Measurements from ENCODE around the gene STAC3. TPM values are rescaled to one million over a fixed set of nuclear protein-coding genes. Genes with fewer than 3 reads are reported as not detected.

STAC3 gene
- total RNA-seq, 1 experiment from 2014 or later, result 0.68 TPM

- H3K27me3 ChIP-seq (replicated peaks), result no peaks in the 10 kb centered on the region
- no peaks in the 10 kb centered on the region for H3K9me3 ChIP-seq (replicated peaks)
- H3K36me3 ChIP-seq, result peaks cover 84% of the 10 kb centered on the region
- no peak overlapping the region for H3K27ac ChIP-seq
- H3K4me1 ChIP-seq (replicated peaks), result no peaks in the 10 kb centered on the region
- H3K4me3 ChIP-seq, result no peak overlapping the region
- no peak for DNase-seq (ENCODE audit: low read depth in 1 of 2, low spot score in 2 of 2)
Observed at GRCh38 chr12:57201219-57201618, 49.8 kb downstream of the STAC3 start.

GRCh38 chr12:57200497-57200896 is 50.5 kb downstream of the STAC3 start:
- Histone ChIP-seq H3K4me1 (replicated peaks) (no peaks in the 10 kb centered on the region), H3K36me3 (peaks cover 84% of the 10 kb centered on the region), H3K27ac (no peak overlapping the region), H3K4me3 (no peak overlapping the region), H3K9me3 (replicated peaks) (no peaks in the 10 kb centered on the region), H3K27me3 (replicated peaks) (no peaks in the 10 kb centered on the region)
- no peak for DNase-seq (ENCODE audit: low read depth in 1 of 2, low spot score in 2 of 2)

- no peaks in the 10 kb centered on the region for H3K27me3 ChIP-seq (replicated peaks)
- H3K4me3 ChIP-seq, result no peak overlapping the region
- H3K36me3 ChIP-seq, result peaks cover 86% of the 10 kb centered on the region
- H3K9me3 ChIP-seq (replicated peaks), result no peaks in the 10 kb centered on the region
- no peaks in the 10 kb centered on the region for H3K4me1 ChIP-seq (replicated peaks)
- H3K27ac ChIP-seq, result no peak overlapping the region
- DNase-seq (ENCODE audit: low read depth in 1 of 2, low spot score in 2 of 2), result no peak
Observed at GRCh38 chr12:57199191-57199590, 51.8 kb downstream of the STAC3 start.

- Histone ChIP-seq H3K4me3 (no peak overlapping the region), H3K36me3 (peaks cover 86% of the 10 kb centered on the region), H3K27ac (no peak overlapping the region), H3K4me1 (replicated peaks) (no peaks in the 10 kb centered on the region), H3K9me3 (replicated peaks) (no peaks in the 10 kb centered on the region), H3K27me3 (replicated peaks) (no peaks in the 10 kb centered on the region)
- no peak for DNase-seq (ENCODE audit: low read depth in 1 of 2, low spot score in 2 of 2)
Observed at GRCh38 chr12:57198329-57198728, 52.7 kb downstream of the STAC3 start.

- Histone ChIP-seq H3K9me3 (replicated peaks) (no peaks in the 10 kb centered on the region), H3K27me3 (replicated peaks) (no peaks in the 10 kb centered on the region), H3K4me3 (no peak overlapping the region), H3K4me1 (replicated peaks) (no peaks in the 10 kb centered on the region), H3K27ac (no peak overlapping the region), H3K36me3 (peaks cover 88% of the 10 kb centered on the region)
- DNase-seq (ENCODE audit: low read depth in 1 of 2, low spot score in 2 of 2), result no peak
Observed at GRCh38 chr12:57196956-57197355, 54.0 kb downstream of the STAC3 start.

- no peaks in the 10 kb centered on the region for H3K4me1 ChIP-seq (replicated peaks)
- no peaks in the 10 kb centered on the region for H3K27me3 ChIP-seq (replicated peaks)
- no peaks in the 10 kb centered on the region for H3K9me3 ChIP-seq (replicated peaks)
- no peak for DNase-seq (ENCODE audit: low read depth in 1 of 2, low spot score in 2 of 2)
- peaks cover 86% of the 10 kb centered on the region for H3K36me3 ChIP-seq
- H3K4me3 ChIP-seq, result no peak overlapping the region
- no peak overlapping the region for H3K27ac ChIP-seq
Observed at GRCh38 chr12:57196439-57196838, 54.5 kb downstream of the STAC3 start.

- no peak overlapping the region for H3K4me3 ChIP-seq
- no peaks in the 10 kb centered on the region for H3K4me1 ChIP-seq (replicated peaks)
- H3K36me3 ChIP-seq, result peaks cover 90% of the 10 kb centered on the region
- H3K9me3 ChIP-seq (replicated peaks), result no peaks in the 10 kb centered on the region
- no peaks in the 10 kb centered on the region for H3K27me3 ChIP-seq (replicated peaks)
- no peak for DNase-seq (ENCODE audit: low read depth in 1 of 2, low spot score in 2 of 2)
- H3K27ac ChIP-seq, result no peak overlapping the region
Observed at GRCh38 chr12:57195611-57196371, 55.2 kb downstream of the STAC3 start.

- no peaks in the 10 kb centered on the region for H3K4me1 ChIP-seq (replicated peaks)
- no peak overlapping the region for H3K4me3 ChIP-seq
- no peak overlapping the region for H3K27ac ChIP-seq
- peaks cover 96% of the 10 kb centered on the region for H3K36me3 ChIP-seq
- no peak for DNase-seq (ENCODE audit: low read depth in 1 of 2, low spot score in 2 of 2)
- H3K9me3 ChIP-seq (replicated peaks), result no peaks in the 10 kb centered on the region
- no peaks in the 10 kb centered on the region for H3K27me3 ChIP-seq (replicated peaks)
Observed at GRCh38 chr12:57195186-57195585, 55.8 kb downstream of the STAC3 start.

GRCh38 chr12:57194253-57194652 is 56.7 kb downstream of the STAC3 start:
- Histone ChIP-seq H3K27me3 (replicated peaks) (no peaks in the 10 kb centered on the region), H3K9me3 (replicated peaks) (no peaks in the 10 kb centered on the region), H3K36me3 (peaks cover 97% of the 10 kb centered on the region), H3K4me3 (no peak overlapping the region), H3K4me1 (replicated peaks) (no peaks in the 10 kb centered on the region), H3K27ac (no peak overlapping the region)
- DNase-seq (ENCODE audit: low read depth in 1 of 2, low spot score in 2 of 2), result no peak

- no peak for DNase-seq (ENCODE audit: low read depth in 1 of 2, low spot score in 2 of 2)
- Histone ChIP-seq H3K4me1 (replicated peaks) (no peaks in the 10 kb centered on the region), H3K27me3 (replicated peaks) (no peaks in the 10 kb centered on the region), H3K4me3 (no peak overlapping the region), H3K9me3 (replicated peaks) (no peaks in the 10 kb centered on the region), H3K27ac (no peak overlapping the region), H3K36me3 (peaks cover 95% of the 10 kb centered on the region)
Observed at GRCh38 chr12:57193706-57194245, 57.2 kb downstream of the STAC3 start.

Other genes starting within 250 kb of the STAC3 start
- 4.5 and 4.7 TPM in 2 replicates for gene ZBTB39, start 244.6 kb downstream of the STAC3 start, total RNA-seq (2014; rRNA removed; shearing (Covaris generic))
- not detected in 2 replicates for gene TAC3, start 234.7 kb downstream of the STAC3 start, total RNA-seq (2014; rRNA removed; shearing (Covaris generic))
- gene MYO1A, start 201.1 kb downstream of the STAC3 start, total RNA-seq (2014; rRNA removed; shearing (Covaris generic)), result not detected in 2 replicates
- 31.5 and 40.3 TPM in 2 replicates for gene NEMP1, start 172.4 kb downstream of the STAC3 start, total RNA-seq (2014; rRNA removed; shearing (Covaris generic))
- gene NAB2, start 162.1 kb downstream of the STAC3 start, total RNA-seq (2014; rRNA removed; shearing (Covaris generic)), result 21.6 and 22.2 TPM in 2 replicates
- 29.9 and 34.0 TPM in 2 replicates for gene STAT6, start 139.8 kb downstream of the STAC3 start, total RNA-seq (2014; rRNA removed; shearing (Covaris generic))
- 21.2 and 33.3 TPM in 2 replicates for gene LRP1, start 122.7 kb downstream of the STAC3 start, total RNA-seq (2014; rRNA removed; shearing (Covaris generic))
- not detected in 2 replicates for gene LRP1-AS, start 103.6 kb downstream of the STAC3 start, total RNA-seq (2014; rRNA removed; shearing (Covaris generic))
- gene NXPH4, start 34.4 kb downstream of the STAC3 start, total RNA-seq (2014; rRNA removed; shearing (Covaris generic)), result 0.13 TPM in 1 of 2 replicates, not detected in the other
- gene SHMT2, start 21.5 kb downstream of the STAC3 start, total RNA-seq (2014; rRNA removed; shearing (Covaris generic)), result 94.1 and 130 TPM in 2 replicates
- gene R3HDM2, start 179.9 kb upstream of the STAC3 start, total RNA-seq (2014; rRNA removed; shearing (Covaris generic)), result 14.2 and 18.4 TPM in 2 replicates
- gene INHBC, start 183.6 kb upstream of the STAC3 start, total RNA-seq (2014; rRNA removed; shearing (Covaris generic)), result 0.18 and 0.88 TPM in 2 replicates
- gene INHBE, start 204.1 kb upstream of the STAC3 start, total RNA-seq (2014; rRNA removed; shearing (Covaris generic)), result 2.2 and 2.5 TPM in 2 replicates
- gene GLI1, start 208.6 kb upstream of the STAC3 start, total RNA-seq (2014; rRNA removed; shearing (Covaris generic)), result 225 and 323 TPM in 2 replicates
- gene ARHGAP9, start 228.7 kb upstream of the STAC3 start, total RNA-seq (2014; rRNA removed; shearing (Covaris generic)), result 30.6 TPM in 2 replicates
- 3,352 and 4,750 TPM in 2 replicates for gene MARS1, start 236.9 kb upstream of the STAC3 start, total RNA-seq (2014; rRNA removed; shearing (Covaris generic))

All from SJSA1 (cell line).